Pons (tissue), 1 donor: ENCODE measurements around the gene ACP5.
A peak's percentile ranks its signal among the peaks of the same experiment; 100 is the strongest.
"Not testable (repeated sequence)": the region's sequence is repeated elsewhere in the genome, so short reads cannot be mapped to it uniquely, and the experiment has no call there.

Experiments
- DNase-seq: peaks from one replicate; pipeline ENCODE4 v3.0.0-alpha.2; 2016; ENCODE audit warnings: low spot score

Gene ACP5

GRCh38 chr19:11577451-11578257 is at the start of gene ACP5:
Gene ACP5, minus strand, starts transcription at chr19:11577645. Its CDS starts 328 bp downstream, at chr19:11577317.
- no peak for DNase-seq

GRCh38 chr19:11626252-11626651 is 48.8 kb upstream of the ACP5 start:
- peak; percentile 45 for DNase-seq

GRCh38 chr19:11624069-11624463 is 46.6 kb upstream of the ACP5 start:
- DNase-seq: no peak

GRCh38 chr19:11622401-11622800 is 45.0 kb upstream of the ACP5 start:
- not testable (repeated sequence) for DNase-seq

- DNase-seq: no peak
Measured at GRCh38 chr19:11620553-11620952, 43.1 kb upstream of the ACP5 start.

- DNase-seq: no peak
Measured at GRCh38 chr19:11617180-11618062, 40.0 kb upstream of the ACP5 start.

GRCh38 chr19:11612816-11613511 is 35.5 kb upstream of the ACP5 start:
- no peak for DNase-seq

- no peak for DNase-seq
Measured at GRCh38 chr19:11611730-11612129, 34.3 kb upstream of the ACP5 start.

- no peak for DNase-seq
Measured at GRCh38 chr19:11606484-11606883, 29.0 kb upstream of the ACP5 start.

GRCh38 chr19:11599704-11600103 is 22.3 kb upstream of the ACP5 start:
- DNase-seq: not testable (repeated sequence)

- DNase-seq: no peak
Measured at GRCh38 chr19:11598746-11599145, 21.3 kb upstream of the ACP5 start.

- no peak for DNase-seq
Measured at GRCh38 chr19:11598103-11598483, 20.6 kb upstream of the ACP5 start.

- DNase-seq: peak; percentile 98
Measured at GRCh38 chr19:11597202-11598102, 20.0 kb upstream of the ACP5 start, which contains the start of gene ZNF627. Gene ZNF627, plus strand, starts transcription at chr19:11597483. Its CDS starts 145 bp downstream, at chr19:11597628.

- no peak for DNase-seq
Measured at GRCh38 chr19:11596156-11596555, 18.7 kb upstream of the ACP5 start.

- no peak for DNase-seq
Measured at GRCh38 chr19:11594084-11594483, 16.6 kb upstream of the ACP5 start.

- no peak for DNase-seq
Measured at GRCh38 chr19:11587975-11588631, 10.7 kb upstream of the ACP5 start.

GRCh38 chr19:11587302-11587974 is 10.0 kb upstream of the ACP5 start:
- peak; percentile 56 for DNase-seq

- no peak for DNase-seq
Measured at GRCh38 chr19:11586331-11586730, 8.9 kb upstream of the ACP5 start.

GRCh38 chr19:11581740-11582139 is 4.3 kb upstream of the ACP5 start:
- no peak for DNase-seq

GRCh38 chr19:11580116-11580515 is 2.7 kb upstream of the ACP5 start:
- DNase-seq: no peak
